Activated CD4-positive, alpha-beta T cell treated with anti-CD3 and anti-CD28 coated beads, Interleukin-2, amount 10 ng/mL, durations not matched to agents 7 days and 5 days (primary cell): ENCODE measurements around the gene GJA4. TPM values are rescaled to one million over a fixed set of nuclear protein-coding genes. Genes with fewer than 3 reads are reported as not detected.

Experiments
- CTCF ChIA-PET: fragments of 350-600 bp; sonication (Branson Sonifier 250); formaldehyde crosslinking; loops from one replicate; lab custom pipeline; 2021; ENCODE audit warnings: antibody characterized with exemption; lab: Charles Lee
- POLR2A ChIA-PET: fragments of 350-600 bp; sonication (Branson Sonifier 250); formaldehyde crosslinking; loops from one replicate; lab custom pipeline; 2021; ENCODE audit warnings: antibody characterized with exemption; lab: Charles Lee
- DNase-seq: peaks from one replicate; pipeline ENCODE4 v3.0.0-alpha.2; 2020
- H3K27ac Mint-ChIP-seq: one replicate; pipeline ENCODE4 v1.8.0; 2021; ENCODE audit warnings: mild to moderate bottlenecking, moderate library complexity, mixed read lengths
- H3K27me3 Mint-ChIP-seq: one replicate; pipeline ENCODE4 v1.8.0; 2021; ENCODE audit warnings: mixed read lengths
- H3K36me3 Mint-ChIP-seq: one replicate; pipeline ENCODE4 v1.8.0; 2021; ENCODE audit warnings: low read depth, mixed read lengths
- H3K4me1 Mint-ChIP-seq: one replicate; pipeline ENCODE4 v1.8.0; 2021; ENCODE audit warnings: mixed read lengths
- H3K4me3 Mint-ChIP-seq: one replicate; pipeline ENCODE4 v1.8.0; 2021; ENCODE audit warnings: mild to moderate bottlenecking, moderate library complexity, mixed read lengths
- H3K9me3 Mint-ChIP-seq: one replicate; pipeline ENCODE4 v1.8.0; 2021; ENCODE audit warnings: mixed read lengths
- total RNA-seq, 2 experiments: library from RNA; stranded (reverse); gene quantifications; one replicate each; pipeline ENCODE4 v1.2.3, GENCODE V29; 2021

Gene GJA4
- total RNA-seq, 2 experiments from 2014 or later = not detected

DNA sequence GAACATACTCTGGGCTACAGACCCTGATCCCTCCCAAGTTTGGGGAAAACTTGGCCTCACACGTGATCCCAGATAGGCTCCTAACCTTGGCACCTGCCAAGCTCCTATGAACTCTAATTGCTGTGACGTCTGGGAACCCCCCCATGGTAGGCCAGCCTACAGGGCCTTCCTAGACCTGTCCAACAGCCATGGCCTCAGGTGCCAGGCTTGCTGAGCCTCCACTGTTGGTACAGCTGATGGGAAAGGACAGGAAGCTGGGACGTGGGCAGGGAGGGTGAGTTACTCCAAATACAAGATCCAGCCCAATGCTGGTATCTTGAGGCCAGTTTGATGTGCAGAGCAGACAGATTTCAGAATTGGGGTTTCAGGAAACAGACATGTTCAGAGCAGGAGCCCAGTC is 47.6 kb downstream of the GJA4 start:
- no peak for DNase-seq
- CTCF ChIA-PET = interaction anchor here (2.9 kb wide), 1 partner anchor 12 kb away, joined by 9 read pairs; no protein-coding TSS in a partner anchor
- POLR2A ChIA-PET = no interaction called here
- peaks cover 7% of the 10 kb centered on the region for H3K4me1 Mint-ChIP-seq
- H3K27ac Mint-ChIP-seq = no peak overlapping the region
- H3K9me3 Mint-ChIP-seq = no peaks in the 10 kb centered on the region
- no peaks in the 10 kb centered on the region for H3K36me3 Mint-ChIP-seq
- H3K4me3 Mint-ChIP-seq = no peak overlapping the region
- H3K27me3 Mint-ChIP-seq = no peaks in the 10 kb centered on the region

DNA sequence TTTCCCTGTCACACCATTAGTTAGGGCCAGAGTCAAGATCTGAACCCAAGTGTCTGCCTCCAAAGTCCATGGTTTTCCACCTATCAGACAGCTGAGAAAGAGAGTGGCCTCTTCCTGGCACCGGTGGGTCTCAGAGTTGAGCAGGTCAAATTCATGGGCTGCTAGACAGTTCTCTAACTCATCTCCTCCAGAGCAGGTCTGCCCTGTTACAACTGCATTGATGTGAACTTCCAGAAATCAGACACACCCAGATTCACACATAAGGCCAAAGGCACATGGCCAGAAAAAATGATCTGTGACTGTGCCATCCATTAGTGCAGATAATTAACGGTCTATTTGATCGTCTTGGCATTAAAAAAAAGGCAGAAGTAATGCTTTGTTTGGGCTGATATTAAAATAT is 49.3 kb downstream of the GJA4 start:
- CTCF ChIA-PET = interaction anchor here (1.2 to 2.9 kb wide), 2 partner anchors 11 to 17 kb away, joined by 3 to 9 read pairs; partner anchors contain the start of gene SMIM12
- no peak overlapping the region for H3K27ac Mint-ChIP-seq

DNA sequence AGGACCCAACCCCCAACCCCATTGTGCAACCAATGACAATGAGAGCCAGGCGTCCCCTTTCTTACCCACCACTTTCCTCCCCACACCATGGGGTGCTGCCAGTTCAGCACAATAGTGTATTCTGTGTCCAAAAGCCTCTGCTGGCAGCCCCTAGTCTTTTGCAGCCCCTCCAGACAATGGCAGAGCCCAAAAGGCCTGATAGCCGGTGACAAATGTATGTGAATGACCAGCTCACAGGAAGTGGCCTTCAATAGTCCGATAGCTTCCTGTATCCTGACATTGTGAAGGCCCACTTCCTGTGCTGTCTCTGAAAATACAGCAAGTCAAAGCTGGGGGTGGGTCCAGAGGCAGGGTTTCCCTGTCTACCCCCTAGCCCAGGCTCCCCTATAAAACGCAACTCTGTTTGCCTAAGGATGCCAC is 50.2 kb downstream of the GJA4 start:
- Mint-ChIP-seq H3K4me3 (no peak overlapping the region), H3K4me1 (peaks cover 7% of the 10 kb centered on the region), H3K36me3 (no peaks in the 10 kb centered on the region), H3K27ac (no peak overlapping the region), H3K27me3 (no peaks in the 10 kb centered on the region), H3K9me3 (no peaks in the 10 kb centered on the region)
- no peak for DNase-seq
- ChIA-PET CTCF (interaction anchor here (2.9 kb wide), 1 partner anchor 10 kb away, joined by 9 read pairs; no protein-coding TSS in a partner anchor), POLR2A (no interaction called here)

More for the DNA sequence above, 49.3 kb downstream of the GJA4 start:
- H3K4me1 Mint-ChIP-seq = peaks cover 7% of the 10 kb centered on the region
- no peaks in the 10 kb centered on the region for H3K9me3 Mint-ChIP-seq
- DNase-seq = no peak
- H3K27me3 Mint-ChIP-seq = no peaks in the 10 kb centered on the region
- H3K36me3 Mint-ChIP-seq = no peaks in the 10 kb centered on the region
- POLR2A ChIA-PET = no interaction called here
- H3K4me3 Mint-ChIP-seq = no peak overlapping the region

DNA sequence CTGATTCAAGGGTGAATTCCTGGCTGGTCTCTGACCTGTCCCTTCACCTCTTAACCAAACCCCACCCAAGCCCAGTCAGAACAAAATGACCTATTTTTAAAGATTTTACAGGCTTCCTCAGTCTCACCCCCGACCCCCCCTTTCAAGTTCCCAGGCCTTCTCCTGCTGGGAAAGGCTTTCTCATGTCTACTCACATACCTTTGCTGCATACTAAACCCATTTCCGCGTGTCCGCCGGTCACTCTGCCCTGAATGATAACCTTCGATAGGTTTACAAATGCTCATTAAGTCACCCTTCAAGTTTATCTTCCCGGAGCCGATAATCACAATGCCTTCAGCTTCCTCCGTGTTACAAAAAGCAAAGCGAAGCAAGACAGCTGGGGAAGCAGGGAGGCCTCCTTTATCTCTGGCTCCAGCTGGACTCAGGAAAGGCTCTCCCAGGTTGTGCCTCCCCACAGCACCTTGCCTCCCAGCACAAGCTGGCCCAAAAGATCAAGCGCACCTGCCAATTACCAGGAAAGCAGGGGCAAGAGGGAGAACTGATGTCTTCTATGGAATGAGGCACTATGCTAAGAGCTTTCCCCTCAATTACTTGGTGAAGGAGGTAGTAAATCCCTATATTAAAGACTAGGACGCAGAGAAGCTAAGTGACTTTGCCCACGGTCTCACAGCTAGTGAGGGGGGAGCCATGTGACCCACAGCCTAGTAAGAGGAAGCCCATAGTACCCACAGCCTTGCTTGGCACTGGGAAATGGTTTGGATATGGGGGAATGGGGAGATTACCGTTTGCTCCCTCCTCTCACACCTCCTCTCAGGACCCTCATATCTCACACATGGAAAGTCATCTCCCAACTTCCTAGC is 50.8 kb downstream of the GJA4 start:
- H3K36me3 Mint-ChIP-seq = peaks cover 6% of the 10 kb centered on the region
- no peak overlapping the region for H3K27ac Mint-ChIP-seq
- H3K9me3 Mint-ChIP-seq = no peaks in the 10 kb centered on the region
- POLR2A ChIA-PET = no interaction called here
- peaks cover 8% of the 10 kb centered on the region for H3K4me1 Mint-ChIP-seq
- H3K27me3 Mint-ChIP-seq = no peaks in the 10 kb centered on the region
- CTCF ChIA-PET = interaction anchor here (0.9 to 2.3 kb wide), 3 partner anchors 8 to 16 kb away, joined by 4 to 11 read pairs (median 10); partner anchors contain the start of gene SMIM12
- H3K4me3 Mint-ChIP-seq = no peak overlapping the region
- no peak for DNase-seq

DNA sequence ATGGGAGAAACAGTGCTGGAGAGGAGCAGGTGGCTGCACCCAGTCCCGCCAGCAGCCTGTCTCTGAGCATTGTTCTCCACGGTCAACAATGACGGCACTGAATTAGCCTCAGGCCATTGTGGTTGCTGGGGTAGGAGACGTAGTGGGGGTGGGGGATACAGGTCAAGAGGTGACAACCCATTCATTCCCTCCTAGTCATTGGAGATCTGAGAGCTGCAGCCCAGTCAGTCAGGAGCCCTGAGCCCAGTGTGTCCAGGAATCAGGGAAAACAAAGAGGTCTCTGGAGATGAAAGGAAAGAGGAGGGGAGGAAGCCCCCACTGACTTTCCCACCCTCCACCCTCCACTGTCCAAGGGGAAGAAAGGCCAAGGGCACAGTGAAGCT is 51.4 kb downstream of the GJA4 start:
- no peak for DNase-seq
- Mint-ChIP-seq H3K9me3 (no peaks in the 10 kb centered on the region), H3K36me3 (peaks cover 8% of the 10 kb centered on the region), H3K4me1 (peaks cover 8% of the 10 kb centered on the region), H3K27me3 (no peaks in the 10 kb centered on the region), H3K4me3 (no peak overlapping the region), H3K27ac (no peak overlapping the region)
- ChIA-PET POLR2A (no interaction called here), CTCF (interaction anchor here (0.9 to 2.3 kb wide), 3 partner anchors 9 to 15 kb away, joined by 4 to 11 read pairs (median 10); partner anchors contain the start of gene SMIM12)

Other genes starting within 250 kb of the GJA4 start
- not detected for gene GJB5, start 38.0 kb upstream of the GJA4 start, total RNA-seq
- gene GJB4, start 33.3 kb upstream of the GJA4 start, total RNA-seq = not detected
- gene GJB3, start 11.8 kb upstream of the GJA4 start, total RNA-seq = not detected
- 10 to 100 TPM; 44.4 to 54.8 TPM for gene SMIM12, start 66.8 kb downstream of the GJA4 start, total RNA-seq
- under 1 TPM; 0.33 to 0.40 TPM for gene DLGAP3, start 136.7 kb downstream of the GJA4 start, total RNA-seq
- gene TMEM35B, start 192.3 kb downstream of the GJA4 start, total RNA-seq = 10 to 100 TPM; 34.5 to 35.9 TPM
- 10 to 100 TPM; 21.2 to 24.3 TPM for gene ZMYM6, start 238.9 kb downstream of the GJA4 start, total RNA-seq